Hepatocyte (in vitro differentiated cells): ENCODE measurements around the gene TAF4.

Experiments
- CTCF ChIP-seq: fragments of 200-600 bp; sonication (generic); IDR thresholded peaks from 2 replicates; pipeline ENCODE4 v1.5.1; 2016; ENCODE audit warnings: antibody characterized with exemption, mild to moderate bottlenecking; ENCODE audit not compliant: poor library complexity
- EZH2 ChIP-seq: fragments of 200-600 bp; sonication (generic); IDR thresholded peaks from 2 replicates; pipeline ENCODE4 v1.6.1; 2016; ENCODE audit warnings: antibody characterized with exemption, mild to moderate bottlenecking, borderline replicate concordance

DNA sequence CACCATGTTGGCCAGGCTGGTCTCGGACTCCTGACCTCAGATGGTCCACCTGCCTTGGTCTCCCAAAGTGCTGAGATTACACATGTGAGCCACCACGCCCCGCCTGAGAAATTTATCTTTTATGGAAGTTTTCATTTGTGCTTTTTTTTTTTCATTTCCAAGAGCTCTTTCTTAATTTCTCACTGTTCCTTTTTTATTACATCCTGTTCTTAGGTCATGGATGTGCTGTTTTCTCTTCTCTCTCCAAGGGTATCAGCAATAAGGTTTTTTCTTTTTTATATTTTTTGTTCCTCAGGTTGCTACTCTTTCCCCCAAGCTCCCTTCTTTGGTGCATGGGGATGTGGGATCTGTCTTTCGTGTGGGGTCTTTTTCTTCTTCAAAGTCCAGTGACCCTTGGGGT lies 35.4 kb upstream of the TAF4 start:
- TF ChIP-seq CTCF, result no peak
- no peak for TF ChIP-seq EZH2
